ENCODE measurements around the gene HMCN2. TPM values are rescaled to one million over a fixed set of nuclear protein-coding genes. Genes with fewer than 3 reads are reported as not detected.

The HMCN2 gene
- total RNA-seq, 1 experiment from 2014 or later = 1.6 TPM

DNA sequence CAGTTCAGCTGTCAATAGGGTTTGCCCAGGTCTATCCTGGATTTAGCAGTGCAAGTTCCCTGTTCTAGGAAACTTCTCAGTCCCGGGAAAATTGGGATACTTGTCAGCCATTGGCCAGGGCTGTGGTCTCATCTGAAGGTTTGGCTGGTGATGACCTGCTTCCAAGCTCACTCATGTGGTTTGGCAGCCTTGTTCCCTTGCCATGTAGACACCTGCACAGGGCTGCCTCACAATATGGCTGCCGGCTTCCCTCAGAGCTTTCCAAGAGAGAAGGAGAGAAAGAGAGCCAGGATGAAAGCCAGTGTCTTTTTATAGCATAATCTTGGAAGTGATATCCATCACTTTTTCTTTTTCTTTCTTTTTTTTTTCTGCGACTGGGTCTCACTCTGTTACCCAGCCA, 37.7 kb upstream of the HMCN2 start:
- Histone ChIP-seq H3K79me2 (ENCODE audit: low read depth) (no peaks in the 10 kb centered on the region), H3K36me3 (ENCODE audit: low read depth) (no peaks in the 10 kb centered on the region), H3K4me1 (replicated peaks; ENCODE audit: insufficient read depth) (no peaks in the 10 kb centered on the region), H2AFZ (no peak overlapping the region), H3K4me3 (no peak overlapping the region), H4K20me1 (ENCODE audit: insufficient read depth) (no peaks in the 10 kb centered on the region), H3K27ac (no peak overlapping the region), H3K9me3 (ENCODE audit: insufficient read depth, low read depth) (no peaks in the 10 kb centered on the region; the same call in 1 of the 2 replicates), H3K4me2 (no peak overlapping the region), H3K9me2 (ENCODE audit: insufficient read depth) (no peaks in the 10 kb centered on the region), H3F3A (ENCODE audit: insufficient read depth, low read depth) (peaks cover 6% of the 10 kb centered on the region; the same call in 1 of the 2 replicates), H3K27me3 (ENCODE audit: insufficient read depth, low read depth) (no peaks in the 10 kb centered on the region)
- intact Hi-C loops (cut with micrococcal nuclease; ENCODE audit: unreplicated experiment) = no loop called here
- ChIA-PET CTCF (no interaction called here), POLR2A (ENCODE audit: unreplicated experiment) (interaction anchor here (0.6 kb wide), 1 partner anchor 1961 kb away, joined by 5 read pairs; no protein-coding TSS in a partner anchor)
- TF ChIP-seq EZH2 (IDR thresholded peaks at IDR 0.05; ENCODE audit: low read depth) = no peak
- TF ChIP-seq, protein P1, sequence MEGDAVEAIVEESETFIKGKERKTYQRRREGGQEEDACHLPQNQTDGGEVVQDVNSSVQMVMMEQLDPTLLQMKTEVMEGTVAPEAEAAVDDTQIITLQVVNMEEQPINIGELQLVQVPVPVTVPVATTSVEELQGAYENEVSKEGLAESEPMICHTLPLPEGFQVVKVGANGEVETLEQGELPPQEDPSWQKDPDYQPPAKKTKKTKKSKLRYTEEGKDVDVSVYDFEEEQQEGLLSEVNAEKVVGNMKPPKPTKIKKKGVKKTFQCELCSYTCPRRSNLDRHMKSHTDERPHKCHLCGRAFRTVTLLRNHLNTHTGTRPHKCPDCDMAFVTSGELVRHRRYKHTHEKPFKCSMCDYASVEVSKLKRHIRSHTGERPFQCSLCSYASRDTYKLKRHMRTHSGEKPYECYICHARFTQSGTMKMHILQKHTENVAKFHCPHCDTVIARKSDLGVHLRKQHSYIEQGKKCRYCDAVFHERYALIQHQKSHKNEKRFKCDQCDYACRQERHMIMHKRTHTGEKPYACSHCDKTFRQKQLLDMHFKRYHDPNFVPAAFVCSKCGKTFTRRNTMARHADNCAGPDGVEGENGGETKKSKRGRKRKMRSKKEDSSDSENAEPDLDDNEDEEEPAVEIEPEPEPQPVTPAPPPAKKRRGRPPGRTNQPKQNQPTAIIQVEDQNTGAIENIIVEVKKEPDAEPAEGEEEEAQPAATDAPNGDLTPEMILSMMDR (conservative IDR thresholded peaks at IDR 0.05) = no peak
- no TSS peak for BruUV-seq (replicated peaks)
- no peak for DNase-seq

DNA sequence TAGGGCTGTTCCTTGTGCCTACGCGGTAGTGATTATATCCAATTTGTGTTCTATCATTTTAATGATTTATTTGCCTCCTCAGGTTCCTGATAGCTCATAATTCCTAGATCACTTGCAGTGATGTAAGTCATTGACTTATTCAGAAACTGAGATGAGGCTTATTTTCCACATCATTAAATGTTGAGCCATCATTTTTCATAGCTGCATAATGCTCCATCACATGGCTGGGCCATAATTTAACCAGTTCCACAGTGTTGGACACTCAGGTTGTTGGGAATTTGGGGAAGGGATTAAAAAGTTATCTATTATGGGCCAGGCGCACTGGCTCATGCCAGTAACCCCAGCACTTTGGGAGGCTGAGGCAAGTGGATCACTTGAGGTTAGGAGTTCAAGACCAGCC, 35.8 kb upstream of the HMCN2 start:
- no peak for DNase-seq
- no peaks in the 10 kb centered on the region for H3K9me2 ChIP-seq (ENCODE audit: insufficient read depth)
- H3K9me3 ChIP-seq (ENCODE audit: insufficient read depth, low read depth) = no peaks in the 10 kb centered on the region; the same call in 1 of the 2 replicates
- TF ChIP-seq EZH2 (IDR thresholded peaks at IDR 0.05; ENCODE audit: low read depth) = no peak
- TF ChIP-seq, protein P1 (conservative IDR thresholded peaks at IDR 0.05) = no peak
- no peaks in the 10 kb centered on the region for H4K20me1 ChIP-seq (ENCODE audit: insufficient read depth)
- H2AFZ ChIP-seq = no peak overlapping the region
- H3K79me2 ChIP-seq (ENCODE audit: low read depth) = no peaks in the 10 kb centered on the region
- ChIA-PET CTCF (interaction anchor here (0.6 kb wide), 1 partner anchor 13 kb away, joined by 10 read pairs; no protein-coding TSS in a partner anchor), POLR2A (ENCODE audit: unreplicated experiment) (interaction anchor here (0.7 kb wide), 1 partner anchor 396 kb away, joined by 3 read pairs; no protein-coding TSS in a partner anchor)
- BruUV-seq (replicated peaks) = no TSS peak
- peaks cover 6% of the 10 kb centered on the region; the same call in 1 of the 2 replicates for H3F3A ChIP-seq (ENCODE audit: insufficient read depth, low read depth)
- intact Hi-C loops (cut with micrococcal nuclease; ENCODE audit: unreplicated experiment) = no loop called here
- no peaks in the 10 kb centered on the region for H3K4me1 ChIP-seq (replicated peaks; ENCODE audit: insufficient read depth)
- no peaks in the 10 kb centered on the region for H3K27me3 ChIP-seq (ENCODE audit: insufficient read depth, low read depth)
- no peak overlapping the region for H3K4me3 ChIP-seq
- no peak overlapping the region for H3K4me2 ChIP-seq
- H3K36me3 ChIP-seq (ENCODE audit: low read depth) = no peaks in the 10 kb centered on the region
- no peak overlapping the region for H3K27ac ChIP-seq

DNA sequence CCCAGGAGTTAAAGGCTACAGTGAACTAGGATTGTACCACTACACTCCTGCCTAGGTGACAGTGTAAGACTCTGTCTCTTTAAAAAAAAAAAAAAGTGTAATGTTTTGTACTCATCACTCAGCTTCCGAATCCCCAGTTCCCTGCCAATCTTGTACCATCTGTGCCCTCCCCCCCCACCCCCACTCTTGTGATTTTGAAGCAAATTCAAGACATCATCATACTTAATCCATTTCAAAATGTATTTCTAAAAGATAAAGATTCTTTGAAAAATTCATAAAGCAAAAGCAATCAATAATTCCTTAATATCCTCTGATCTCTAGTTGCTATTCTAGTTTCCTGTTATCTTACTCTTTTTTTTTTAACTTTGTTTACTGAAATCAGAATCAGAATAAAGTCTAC, 34.9 kb upstream of the HMCN2 start:
- no TSS peak for BruUV-seq (replicated peaks)
- TF ChIP-seq, protein P1 (conservative IDR thresholded peaks at IDR 0.05) = no peak
- TF ChIP-seq EZH2 (IDR thresholded peaks at IDR 0.05; ENCODE audit: low read depth) = no peak
- POLR2A ChIA-PET (ENCODE audit: unreplicated experiment) = no interaction called here

More for the DNA sequence above, 34.9 kb upstream of the HMCN2 start:
- Histone ChIP-seq H3K27me3 (ENCODE audit: insufficient read depth, low read depth) (no peaks in the 10 kb centered on the region), H2AFZ (no peak overlapping the region), H3K79me2 (ENCODE audit: low read depth) (no peaks in the 10 kb centered on the region), H3K9me3 (ENCODE audit: insufficient read depth, low read depth) (no peaks in the 10 kb centered on the region; the same call in 1 of the 2 replicates), H3K4me1 (replicated peaks; ENCODE audit: insufficient read depth) (no peaks in the 10 kb centered on the region), H3K36me3 (ENCODE audit: low read depth) (no peaks in the 10 kb centered on the region), H3K4me2 (no peak overlapping the region), H3F3A (ENCODE audit: insufficient read depth, low read depth) (peaks cover 6% of the 10 kb centered on the region; the same call in 1 of the 2 replicates), H3K9me2 (ENCODE audit: insufficient read depth) (no peaks in the 10 kb centered on the region), H3K27ac (no peak overlapping the region), H4K20me1 (ENCODE audit: insufficient read depth) (no peaks in the 10 kb centered on the region), H3K4me3 (no peak overlapping the region)
- intact Hi-C loops (cut with micrococcal nuclease; ENCODE audit: unreplicated experiment) = no loop called here
- no peak for DNase-seq
- CTCF ChIA-PET = interaction anchor here (0.6 kb wide), 1 partner anchor 12 kb away, joined by 10 read pairs; no protein-coding TSS in a partner anchor
